ENCODE data around the gene C1orf159.

DNA sequence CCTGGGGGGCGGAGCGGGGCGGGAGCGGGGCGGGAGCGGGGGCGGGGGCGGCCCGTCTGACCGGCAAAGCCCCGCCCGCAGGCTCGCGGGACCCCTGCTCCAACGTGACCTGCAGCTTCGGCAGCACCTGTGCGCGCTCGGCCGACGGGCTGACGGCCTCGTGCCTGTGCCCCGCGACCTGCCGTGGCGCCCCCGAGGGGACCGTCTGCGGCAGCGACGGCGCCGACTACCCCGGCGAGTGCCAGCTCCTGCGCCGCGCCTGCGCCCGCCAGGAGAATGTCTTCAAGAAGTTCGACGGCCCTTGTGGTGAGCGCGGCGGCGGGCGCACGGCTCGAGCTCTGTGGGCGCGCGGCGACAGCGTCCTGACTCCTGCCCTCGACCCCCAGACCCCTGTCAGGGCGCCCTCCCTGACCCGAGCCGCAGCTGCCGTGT lies 74.8 kb downstream of the C1orf159 start:
- no peak for TF ChIP-seq POLR2A (IDR thresholded peaks at IDR 0.05)
- TF ChIP-seq, protein P1, sequence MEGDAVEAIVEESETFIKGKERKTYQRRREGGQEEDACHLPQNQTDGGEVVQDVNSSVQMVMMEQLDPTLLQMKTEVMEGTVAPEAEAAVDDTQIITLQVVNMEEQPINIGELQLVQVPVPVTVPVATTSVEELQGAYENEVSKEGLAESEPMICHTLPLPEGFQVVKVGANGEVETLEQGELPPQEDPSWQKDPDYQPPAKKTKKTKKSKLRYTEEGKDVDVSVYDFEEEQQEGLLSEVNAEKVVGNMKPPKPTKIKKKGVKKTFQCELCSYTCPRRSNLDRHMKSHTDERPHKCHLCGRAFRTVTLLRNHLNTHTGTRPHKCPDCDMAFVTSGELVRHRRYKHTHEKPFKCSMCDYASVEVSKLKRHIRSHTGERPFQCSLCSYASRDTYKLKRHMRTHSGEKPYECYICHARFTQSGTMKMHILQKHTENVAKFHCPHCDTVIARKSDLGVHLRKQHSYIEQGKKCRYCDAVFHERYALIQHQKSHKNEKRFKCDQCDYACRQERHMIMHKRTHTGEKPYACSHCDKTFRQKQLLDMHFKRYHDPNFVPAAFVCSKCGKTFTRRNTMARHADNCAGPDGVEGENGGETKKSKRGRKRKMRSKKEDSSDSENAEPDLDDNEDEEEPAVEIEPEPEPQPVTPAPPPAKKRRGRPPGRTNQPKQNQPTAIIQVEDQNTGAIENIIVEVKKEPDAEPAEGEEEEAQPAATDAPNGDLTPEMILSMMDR (IDR thresholded peaks at IDR 0.05) = no peak

All from esophagus squamous epithelium (tissue), 4 donors.